ENCODE measurements around the gene NKAIN4.

The NKAIN4 gene

GRCh38 chr20:63293871-63294535, 39.7 kb upstream of the NKAIN4 start:
- peaks cover 8% of the 10 kb centered on the region for H3K4me1 ChIP-seq (ENCODE audit: control insufficient read depth, insufficient read depth, low read length)
- H3K9me3 ChIP-seq (ENCODE audit: control insufficient read depth, low read length), result no peaks in the 10 kb centered on the region
- no peak for DNase-seq (ENCODE audit: low read depth)
- H3K4me3 ChIP-seq (ENCODE audit: low read length), result no peak overlapping the region
- H3K9ac ChIP-seq (ENCODE audit: low read length), result no peak overlapping the region
- peaks cover under 1% of the 10 kb centered on the region for H3K36me3 ChIP-seq (ENCODE audit: control insufficient read depth, insufficient read depth, low read length, severe bottlenecking)
- H3K27me3 ChIP-seq (replicated peaks; ENCODE audit: control insufficient read depth, insufficient read depth, low read length), result peaks cover 30% of the 10 kb centered on the region

- Histone ChIP-seq H3K36me3 (ENCODE audit: control insufficient read depth, insufficient read depth, low read length, severe bottlenecking) (peaks cover 6% of the 10 kb centered on the region), H3K27me3 (replicated peaks; ENCODE audit: control insufficient read depth, insufficient read depth, low read length) (peaks cover 24% of the 10 kb centered on the region), H3K9ac (ENCODE audit: low read length) (no peak overlapping the region), H3K4me3 (ENCODE audit: low read length) (no peak overlapping the region), H3K4me1 (ENCODE audit: control insufficient read depth, insufficient read depth, low read length) (peaks cover 8% of the 10 kb centered on the region), H3K9me3 (ENCODE audit: control insufficient read depth, low read length) (no peaks in the 10 kb centered on the region)
- no peak for DNase-seq (ENCODE audit: low read depth)
Measured at GRCh38 chr20:63293456-63293855, 39.2 kb upstream of the NKAIN4 start.

- H3K27me3 ChIP-seq (replicated peaks; ENCODE audit: control insufficient read depth, insufficient read depth, low read length), result peaks cover 21% of the 10 kb centered on the region
- peaks cover 12% of the 10 kb centered on the region for H3K36me3 ChIP-seq (ENCODE audit: control insufficient read depth, insufficient read depth, low read length, severe bottlenecking)
- no peak for DNase-seq (ENCODE audit: low read depth)
- peaks cover 8% of the 10 kb centered on the region for H3K4me1 ChIP-seq (ENCODE audit: control insufficient read depth, insufficient read depth, low read length)
- H3K4me3 ChIP-seq (ENCODE audit: low read length), result no peak within 1 kb of the TSS
- H3K9me3 ChIP-seq (ENCODE audit: control insufficient read depth, low read length), result no peaks in the 10 kb centered on the region
- H3K9ac ChIP-seq (ENCODE audit: low read length), result no peak within 1 kb of the TSS
Measured at GRCh38 chr20:63292904-63293303, 38.6 kb upstream of the NKAIN4 start, which contains the start of gene COL20A1. TSS of gene COL20A1 (plus strand) at chr20:63293186. CDS start at chr20:63295108, 1,922 bp downstream.

GRCh38 chr20:63292292-63292701, 38.0 kb upstream of the NKAIN4 start:
- DNase-seq (ENCODE audit: low read depth), result no peak
- Histone ChIP-seq H3K36me3 (ENCODE audit: control insufficient read depth, insufficient read depth, low read length, severe bottlenecking) (peaks cover 18% of the 10 kb centered on the region), H3K4me3 (ENCODE audit: low read length) (no peak overlapping the region), H3K27me3 (replicated peaks; ENCODE audit: control insufficient read depth, insufficient read depth, low read length) (peaks cover 21% of the 10 kb centered on the region), H3K9me3 (ENCODE audit: control insufficient read depth, low read length) (no peaks in the 10 kb centered on the region), H3K9ac (ENCODE audit: low read length) (no peak overlapping the region), H3K4me1 (ENCODE audit: control insufficient read depth, insufficient read depth, low read length) (peaks cover 8% of the 10 kb centered on the region)

DNA sequence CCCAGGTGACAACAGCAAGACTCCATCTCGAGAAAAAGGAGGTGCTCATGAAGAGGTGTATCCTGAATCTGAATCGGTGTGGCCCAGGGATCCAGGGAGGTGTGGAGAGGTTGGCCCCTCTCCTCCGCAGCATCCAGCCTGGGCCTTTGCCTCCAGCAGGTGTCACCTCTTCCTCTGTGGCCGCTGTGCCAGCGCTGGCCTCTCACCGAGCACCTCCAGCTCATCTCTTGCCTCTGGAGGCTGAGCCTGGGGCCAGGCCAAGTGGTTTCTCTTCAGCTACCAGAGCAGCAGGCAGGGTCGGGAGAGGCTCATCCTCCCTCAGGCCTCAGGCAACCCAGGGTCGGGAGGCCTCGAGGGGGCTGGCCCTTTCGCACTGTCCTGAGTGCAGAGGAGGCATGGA, 37.5 kb upstream of the NKAIN4 start:
- H3K4me1 ChIP-seq (ENCODE audit: control insufficient read depth, insufficient read depth, low read length), result peaks cover 8% of the 10 kb centered on the region
- H3K36me3 ChIP-seq (ENCODE audit: control insufficient read depth, insufficient read depth, low read length, severe bottlenecking), result peaks cover 19% of the 10 kb centered on the region
- no peak for DNase-seq (ENCODE audit: low read depth)
- H3K9ac ChIP-seq (ENCODE audit: low read length), result no peak overlapping the region
- H3K4me3 ChIP-seq (ENCODE audit: low read length), result no peak overlapping the region
- no peaks in the 10 kb centered on the region for H3K9me3 ChIP-seq (ENCODE audit: control insufficient read depth, low read length)
- H3K27me3 ChIP-seq (replicated peaks; ENCODE audit: control insufficient read depth, insufficient read depth, low read length), result peaks cover 21% of the 10 kb centered on the region

DNA sequence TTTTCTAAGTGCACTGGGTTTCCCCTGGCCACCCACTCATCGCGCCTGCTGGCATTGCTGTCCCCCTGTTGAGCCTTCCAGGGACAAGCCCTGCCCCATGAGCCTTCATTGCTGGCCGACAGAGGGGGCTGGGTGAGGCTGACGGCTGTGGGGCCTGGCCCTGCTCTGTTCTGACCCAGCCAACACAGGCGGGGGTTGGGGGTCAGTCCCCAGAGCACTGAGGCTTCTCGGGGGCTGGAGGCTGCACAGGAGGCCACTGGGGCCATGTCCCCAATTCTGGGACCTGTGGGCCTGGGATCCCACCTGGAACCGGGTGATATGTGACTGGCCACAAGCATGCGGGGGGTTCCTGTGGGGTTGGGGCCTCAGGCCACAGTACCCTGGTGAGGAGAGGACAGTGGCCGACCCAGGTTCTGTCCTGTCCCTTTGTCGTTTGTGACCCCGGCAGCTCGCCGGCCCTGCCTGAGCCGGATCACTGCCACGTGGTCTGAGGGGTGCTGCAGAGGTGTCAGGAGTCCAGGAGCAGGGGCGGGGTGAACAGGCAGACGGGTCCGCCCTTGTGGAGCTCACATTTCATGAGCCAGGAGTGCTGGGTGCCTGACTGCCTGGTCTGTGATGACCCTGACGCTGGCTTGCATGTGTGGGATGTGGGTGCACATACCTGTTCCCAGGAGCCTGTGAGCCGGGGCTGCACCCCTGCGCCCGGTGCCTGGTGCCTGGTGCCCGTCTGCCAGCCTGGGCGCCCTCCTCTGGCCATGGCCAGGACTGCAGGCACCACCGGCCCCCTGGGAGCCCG, 36.6 kb upstream of the NKAIN4 start:
- no peaks in the 10 kb centered on the region for H3K9me3 ChIP-seq (ENCODE audit: control insufficient read depth, low read length)
- no peak overlapping the region for H3K9ac ChIP-seq (ENCODE audit: low read length)
- no peak overlapping the region for H3K4me3 ChIP-seq (ENCODE audit: low read length)
- peaks cover 23% of the 10 kb centered on the region for H3K36me3 ChIP-seq (ENCODE audit: control insufficient read depth, insufficient read depth, low read length, severe bottlenecking)
- peaks cover 8% of the 10 kb centered on the region for H3K4me1 ChIP-seq (ENCODE audit: control insufficient read depth, insufficient read depth, low read length)
- DNase-seq (ENCODE audit: low read depth), result peak; percentile 65
- H3K27me3 ChIP-seq (replicated peaks; ENCODE audit: control insufficient read depth, insufficient read depth, low read length), result peaks cover 15% of the 10 kb centered on the region

GRCh38 chr20:63290136-63290676, 35.9 kb upstream of the NKAIN4 start:
- H3K4me3 ChIP-seq (ENCODE audit: low read length), result no peak overlapping the region
- H3K4me1 ChIP-seq (ENCODE audit: control insufficient read depth, insufficient read depth, low read length), result peaks cover 8% of the 10 kb centered on the region
- H3K36me3 ChIP-seq (ENCODE audit: control insufficient read depth, insufficient read depth, low read length, severe bottlenecking), result peaks cover 29% of the 10 kb centered on the region
- H3K9ac ChIP-seq (ENCODE audit: low read length), result no peak overlapping the region
- no peaks in the 10 kb centered on the region for H3K9me3 ChIP-seq (ENCODE audit: control insufficient read depth, low read length)
- peaks cover 8% of the 10 kb centered on the region for H3K27me3 ChIP-seq (replicated peaks; ENCODE audit: control insufficient read depth, insufficient read depth, low read length)
- no peak for DNase-seq (ENCODE audit: low read depth)

GRCh38 chr20:63289311-63290135, 35.3 kb upstream of the NKAIN4 start:
- Histone ChIP-seq H3K4me1 (ENCODE audit: control insufficient read depth, insufficient read depth, low read length) (peaks cover 8% of the 10 kb centered on the region), H3K36me3 (ENCODE audit: control insufficient read depth, insufficient read depth, low read length, severe bottlenecking) (peaks cover 29% of the 10 kb centered on the region), H3K9ac (ENCODE audit: low read length) (no peak overlapping the region), H3K4me3 (ENCODE audit: low read length) (no peak overlapping the region), H3K9me3 (ENCODE audit: control insufficient read depth, low read length) (no peaks in the 10 kb centered on the region), H3K27me3 (replicated peaks; ENCODE audit: control insufficient read depth, insufficient read depth, low read length) (peaks cover 2% of the 10 kb centered on the region)
- no peak for DNase-seq (ENCODE audit: low read depth)

DNA sequence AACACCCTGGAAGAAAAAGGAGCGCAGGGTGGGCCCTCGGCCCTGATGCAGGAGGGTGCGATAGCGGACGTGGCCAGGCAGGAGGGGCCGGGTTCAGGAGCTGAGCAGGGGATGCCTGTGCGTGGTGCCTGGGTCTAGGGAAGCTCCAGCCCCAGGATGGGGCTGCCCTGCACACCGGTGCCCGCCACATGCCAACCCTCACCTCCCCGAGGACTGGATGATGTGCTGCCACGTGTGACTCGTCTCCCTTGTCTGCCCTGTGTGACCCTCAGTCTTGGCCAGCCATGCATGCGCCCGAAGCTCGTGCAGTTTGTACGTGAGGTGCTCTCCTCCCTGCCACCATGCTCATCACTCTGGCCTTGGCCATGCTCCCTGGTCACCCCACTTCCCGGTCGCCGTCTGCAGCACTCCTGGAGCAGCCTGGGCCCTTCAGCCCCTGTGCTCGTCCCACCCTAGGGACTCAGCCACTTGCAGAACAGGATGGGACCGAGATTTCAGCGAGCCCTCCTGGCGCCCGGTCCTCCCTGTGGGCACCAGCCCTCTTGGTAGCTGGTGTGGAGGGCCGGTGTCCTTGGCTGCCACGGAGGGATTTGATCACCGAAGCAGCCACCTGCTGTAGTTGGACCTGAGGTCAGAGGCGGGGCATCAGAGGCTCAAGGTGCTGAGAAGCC, 34.5 kb upstream of the NKAIN4 start:
- Histone ChIP-seq H3K36me3 (ENCODE audit: control insufficient read depth, insufficient read depth, low read length, severe bottlenecking) (peaks cover 30% of the 10 kb centered on the region), H3K4me1 (ENCODE audit: control insufficient read depth, insufficient read depth, low read length) (peaks cover 8% of the 10 kb centered on the region), H3K9ac (ENCODE audit: low read length) (no peak overlapping the region), H3K9me3 (ENCODE audit: control insufficient read depth, low read length) (no peaks in the 10 kb centered on the region), H3K4me3 (ENCODE audit: low read length) (no peak overlapping the region), H3K27me3 (replicated peaks; ENCODE audit: control insufficient read depth, insufficient read depth, low read length) (no peaks in the 10 kb centered on the region)
- DNase-seq (ENCODE audit: low read depth), result no peak

DNA sequence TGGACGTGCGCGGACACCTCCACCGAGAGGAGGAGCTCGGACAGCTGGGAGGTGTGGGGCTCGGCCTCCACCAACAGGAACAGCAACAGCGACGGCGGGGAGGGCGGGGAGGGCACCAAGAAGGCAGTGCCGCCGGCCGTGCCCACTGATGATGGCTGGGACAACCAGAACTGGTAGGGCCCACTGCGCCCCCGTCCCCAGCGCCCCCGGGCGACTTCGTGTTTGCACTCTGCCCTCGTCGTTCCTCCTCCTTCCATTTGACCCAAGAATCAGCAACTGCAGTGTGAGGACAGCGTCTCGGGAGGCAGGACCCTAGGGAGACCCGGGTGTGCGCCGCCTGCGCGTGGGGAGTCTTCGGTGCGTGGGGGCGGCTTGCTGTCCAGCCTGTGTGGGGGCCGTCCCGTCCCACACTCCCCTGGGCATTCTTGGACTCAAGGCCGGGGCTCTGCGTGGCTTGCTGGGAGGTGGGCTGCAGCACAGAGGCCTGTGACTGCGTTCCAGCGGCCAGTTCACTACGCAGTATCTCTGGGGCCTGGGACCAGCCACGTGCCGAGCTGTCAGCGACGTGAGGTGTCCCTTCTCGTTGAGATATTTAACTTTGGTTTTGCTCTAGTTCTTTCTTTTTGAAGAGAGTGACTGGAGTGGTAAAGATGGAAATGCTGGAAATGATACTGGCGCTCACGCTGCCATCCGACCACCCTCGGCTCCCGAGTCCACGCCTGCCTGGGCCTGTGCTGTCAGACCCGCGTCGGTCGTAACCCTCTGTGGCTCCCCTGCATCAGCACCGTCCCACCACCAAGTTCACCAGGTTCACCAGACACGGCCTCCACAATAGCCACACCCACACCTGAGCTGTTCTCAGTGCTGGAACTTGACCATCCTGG, 33.7 kb upstream of the NKAIN4 start:
- no peak overlapping the region for H3K4me3 ChIP-seq (ENCODE audit: low read length)
- no peak overlapping the region for H3K9ac ChIP-seq (ENCODE audit: low read length)
- no peaks in the 10 kb centered on the region for H3K9me3 ChIP-seq (ENCODE audit: control insufficient read depth, low read length)
- peaks cover 38% of the 10 kb centered on the region for H3K36me3 ChIP-seq (ENCODE audit: control insufficient read depth, insufficient read depth, low read length, severe bottlenecking)
- H3K4me1 ChIP-seq (ENCODE audit: control insufficient read depth, insufficient read depth, low read length), result peaks cover 8% of the 10 kb centered on the region
- no peak for DNase-seq (ENCODE audit: low read depth)
- no peaks in the 10 kb centered on the region for H3K27me3 ChIP-seq (replicated peaks; ENCODE audit: control insufficient read depth, insufficient read depth, low read length)
